Measurements from ENCODE around the gene UGT1A10.
"Not testable (repeated sequence)": the region's sequence is repeated elsewhere in the genome, so short reads cannot be mapped to it uniquely, and the experiment has no call there.

Gene UGT1A10

DNA sequence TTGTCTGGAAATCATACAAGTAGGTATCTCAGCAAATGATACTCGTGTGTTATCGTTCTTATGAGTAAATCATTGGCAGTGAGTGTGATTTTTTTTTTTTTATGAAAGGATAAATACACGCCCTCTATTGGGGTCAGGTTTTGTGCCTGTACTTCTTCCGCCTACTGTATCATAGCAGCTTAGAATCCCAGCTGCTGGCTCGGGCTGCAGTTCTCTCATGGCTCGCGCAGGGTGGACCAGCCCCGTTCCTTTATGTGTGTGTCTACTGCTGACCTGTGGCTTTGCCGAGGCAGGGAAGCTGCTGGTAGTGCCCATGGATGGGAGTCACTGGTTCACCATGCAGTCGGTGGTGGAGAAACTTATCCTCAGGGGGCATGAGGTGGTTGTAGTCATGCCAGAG is at the start of gene UGT1A10:
Gene UGT1A10 (plus strand): TSS at position 143 of the 400 bp plus-strand sequence. CDS start 75 bp downstream, at position 218.
- DNase-seq: not testable (repeated sequence)

- no peak for DNase-seq
Observed at GRCh38 chr2:233588400-233588799, 47.8 kb upstream of the UGT1A10 start.

- not testable (repeated sequence) for DNase-seq
Observed at GRCh38 chr2:233592706-233593105, 43.5 kb upstream of the UGT1A10 start.

GRCh38 chr2:233593201-233593600 is 43.0 kb upstream of the UGT1A10 start:
- DNase-seq: no peak

GRCh38 chr2:233597522-233597921 is 38.7 kb upstream of the UGT1A10 start:
- DNase-seq: no peak

DNA sequence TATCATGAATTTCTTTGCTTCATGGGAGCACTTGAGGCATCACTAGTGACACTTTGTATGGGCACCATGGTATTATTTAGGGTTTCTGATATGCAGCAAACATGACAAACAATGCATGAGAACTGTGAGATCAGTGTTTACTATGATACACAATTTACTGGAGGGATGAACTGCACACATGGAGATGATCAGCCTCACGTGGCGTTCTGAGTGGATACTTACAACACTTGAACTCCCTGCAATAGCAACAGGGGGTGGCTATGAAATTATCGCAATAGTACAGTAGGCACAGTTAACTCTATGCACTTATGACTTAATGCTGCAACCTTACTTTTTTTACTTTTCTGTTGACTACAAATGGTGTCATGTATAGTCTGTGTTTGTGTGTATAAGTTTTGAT is 37.3 kb upstream of the UGT1A10 start:
- DNase-seq: no peak

DNA sequence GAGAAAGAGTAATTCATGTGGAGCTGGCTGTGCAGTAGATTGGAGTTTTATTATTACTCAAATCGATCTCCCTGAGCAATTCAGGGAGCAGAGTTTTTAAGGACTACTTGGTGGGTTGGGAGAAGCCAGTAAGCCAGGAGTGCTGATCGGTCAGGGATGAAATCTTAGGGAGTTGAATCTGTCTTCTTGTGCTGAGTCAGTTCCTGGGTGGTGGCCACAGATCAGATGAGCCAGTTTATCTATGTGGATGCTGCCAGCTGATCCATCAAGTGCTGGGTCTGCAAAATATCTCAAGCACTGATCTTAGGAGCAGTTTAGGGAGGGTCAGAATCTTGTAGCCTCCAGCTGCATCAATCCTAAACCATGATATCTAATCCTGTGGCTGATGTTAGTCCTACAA is 35.9 kb upstream of the UGT1A10 start:
- DNase-seq: no peak

- DNase-seq: no peak
Observed at GRCh38 chr2:233602076-233602475, 34.2 kb upstream of the UGT1A10 start.

GRCh38 chr2:233603520-233603919 is 32.7 kb upstream of the UGT1A10 start:
- DNase-seq: no peak

GRCh38 chr2:233604826-233605225 is 31.4 kb upstream of the UGT1A10 start:
- DNase-seq: no peak

DNA sequence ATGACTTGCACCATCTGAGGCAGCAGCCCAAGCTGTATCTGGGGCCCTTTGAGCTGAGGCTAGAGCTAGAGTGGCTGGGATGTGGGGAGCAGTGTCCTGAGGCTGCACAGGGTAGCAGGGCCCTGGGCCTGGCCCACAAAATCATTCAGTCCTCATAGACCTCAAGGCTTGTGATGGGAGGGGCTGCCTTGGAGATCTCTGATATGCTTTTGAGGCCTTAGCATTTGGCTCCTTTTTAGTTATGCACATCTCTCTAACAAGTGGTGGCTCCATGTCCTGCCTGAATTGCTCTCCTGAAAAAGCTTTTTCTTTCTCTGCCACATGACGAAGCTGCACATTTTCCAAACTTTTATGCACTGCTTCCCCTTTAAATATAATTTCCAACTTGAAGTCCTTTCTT is 30.6 kb upstream of the UGT1A10 start:
- DNase-seq: no peak

DNA sequence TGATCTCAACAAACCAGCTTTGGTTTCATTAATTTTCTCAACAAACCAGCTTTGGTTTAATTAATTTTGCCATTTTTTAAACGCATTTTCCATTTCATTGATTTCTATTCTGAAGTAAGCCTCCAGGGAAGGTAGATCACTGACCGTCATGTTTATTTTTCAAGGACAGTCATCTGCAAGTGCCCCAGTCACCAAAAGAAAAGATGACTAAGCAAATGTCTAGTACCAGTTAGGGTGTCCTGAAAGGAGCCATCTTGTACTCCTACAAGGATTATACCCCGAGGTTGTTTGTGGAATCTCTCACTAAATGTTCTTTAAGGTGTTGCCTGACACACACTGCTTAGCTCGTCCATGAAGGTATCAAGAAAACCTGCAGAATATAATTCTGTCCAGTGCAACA is 25.0 kb upstream of the UGT1A10 start:
- no peak for DNase-seq

DNA sequence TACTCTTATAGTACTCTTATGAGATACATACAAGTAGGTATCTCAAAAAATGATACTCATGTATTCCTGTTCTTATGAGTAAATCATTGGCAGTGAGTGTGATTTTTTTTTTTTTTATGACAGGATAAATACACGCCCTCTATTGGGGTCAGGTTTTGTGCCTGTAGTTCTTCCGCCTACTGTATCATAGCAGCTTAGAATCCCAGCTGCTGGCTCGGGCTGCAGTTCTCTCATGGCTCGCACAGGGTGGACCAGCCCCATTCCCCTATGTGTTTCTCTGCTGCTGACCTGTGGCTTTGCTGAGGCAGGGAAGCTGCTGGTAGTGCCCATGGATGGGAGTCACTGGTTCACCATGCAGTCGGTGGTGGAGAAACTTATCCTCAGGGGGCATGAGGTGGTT is 18.8 kb upstream of the UGT1A10 start, which contains the start of gene UGT1A8:
Gene UGT1A8 (plus strand): TSS at position 158 of the 400 bp plus-strand sequence. CDS start 75 bp downstream, at position 233.
- not testable (repeated sequence) for DNase-seq

GRCh38 chr2:233620204-233620603 is 16.0 kb upstream of the UGT1A10 start:
- DNase-seq: no peak

DNA sequence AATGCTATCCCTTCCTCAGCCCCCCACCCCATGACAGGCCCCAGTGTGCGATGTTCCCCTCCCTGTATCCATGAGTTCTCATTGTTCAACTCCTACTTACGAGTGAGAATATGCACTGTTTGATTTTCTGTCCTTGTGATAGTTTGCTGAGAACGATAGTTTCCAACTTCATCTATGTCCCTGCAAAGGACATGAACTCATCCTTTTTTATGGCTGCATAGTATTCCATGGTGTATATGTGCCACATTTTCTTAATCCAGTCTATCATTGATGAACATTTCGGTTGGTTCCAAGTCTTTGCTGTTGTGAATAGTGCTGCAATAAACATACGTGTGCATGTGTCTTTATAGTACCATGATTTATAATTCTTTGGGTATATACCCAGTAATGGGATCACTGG is 14.4 kb upstream of the UGT1A10 start:
- DNase-seq: not testable (repeated sequence)

- DNase-seq: no peak
Observed at GRCh38 chr2:233627331-233628025, 8.8 kb upstream of the UGT1A10 start.

- no peak for DNase-seq
Observed at GRCh38 chr2:233638836-233639235, 2.6 kb downstream of the UGT1A10 start.

GRCh38 chr2:233639860-233640259 is 3.6 kb downstream of the UGT1A10 start:
- DNase-seq: no peak

GRCh38 chr2:233643128-233643527 is 6.9 kb downstream of the UGT1A10 start:
- no peak for DNase-seq

DNA sequence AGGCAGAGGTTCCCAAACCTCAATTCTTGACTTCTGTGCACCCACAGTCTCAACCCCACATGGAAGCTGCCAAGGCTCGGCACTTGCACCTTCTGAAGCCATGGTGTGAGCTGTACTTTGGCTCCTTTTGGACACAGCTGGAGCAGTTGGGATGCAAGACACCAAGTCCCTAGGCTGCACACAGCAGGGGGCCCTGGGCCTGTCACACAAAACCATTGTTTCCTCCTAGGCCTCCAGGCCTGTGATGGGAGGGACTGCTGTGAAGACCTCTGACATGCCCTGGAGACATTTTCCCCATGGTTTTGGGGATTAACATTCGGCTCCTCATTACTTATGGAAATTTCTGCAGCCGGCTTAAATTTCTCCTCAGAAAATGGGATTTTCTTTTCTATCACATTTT is 9.8 kb downstream of the UGT1A10 start:
- DNase-seq: not testable (repeated sequence)

DNA sequence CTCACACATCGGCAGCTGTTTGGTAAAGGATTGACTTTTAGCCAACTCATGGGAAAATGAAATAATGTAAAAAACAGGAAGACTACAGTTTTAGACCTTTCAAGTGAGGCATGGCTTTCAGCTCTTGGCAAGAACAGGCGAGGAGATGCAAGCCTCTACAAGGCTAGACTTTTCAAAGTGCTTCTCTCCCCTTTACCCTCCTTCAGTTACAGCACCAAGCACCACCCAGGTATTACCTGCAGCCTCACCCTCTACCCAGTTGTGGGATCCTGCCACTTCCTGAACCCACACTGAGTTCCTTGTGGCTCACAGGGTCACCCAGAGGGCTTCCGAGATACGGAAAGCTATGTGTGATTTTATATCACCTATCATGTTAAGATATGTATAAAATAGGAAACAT is 14.7 kb downstream of the UGT1A10 start:
- no peak for DNase-seq

DNA sequence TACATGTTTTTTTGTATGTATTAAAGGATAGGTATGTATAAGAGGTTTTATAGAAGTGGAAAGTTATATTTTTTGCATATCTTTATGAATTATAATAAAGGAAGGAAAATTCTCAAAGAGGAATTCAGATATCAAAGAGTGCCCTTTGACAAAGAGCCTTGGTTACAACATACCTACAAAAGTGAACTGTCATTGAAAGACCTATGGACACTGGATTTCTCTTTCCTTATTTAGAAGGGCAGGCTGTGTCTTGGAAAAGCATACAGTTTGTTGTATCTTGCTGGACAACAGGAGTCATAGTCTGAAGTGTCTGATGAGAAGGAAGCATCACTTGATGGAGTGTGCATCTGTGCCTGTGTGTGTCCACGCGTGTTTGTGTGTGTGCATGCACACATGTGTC is 15.2 kb downstream of the UGT1A10 start:
- no peak for DNase-seq

DNA sequence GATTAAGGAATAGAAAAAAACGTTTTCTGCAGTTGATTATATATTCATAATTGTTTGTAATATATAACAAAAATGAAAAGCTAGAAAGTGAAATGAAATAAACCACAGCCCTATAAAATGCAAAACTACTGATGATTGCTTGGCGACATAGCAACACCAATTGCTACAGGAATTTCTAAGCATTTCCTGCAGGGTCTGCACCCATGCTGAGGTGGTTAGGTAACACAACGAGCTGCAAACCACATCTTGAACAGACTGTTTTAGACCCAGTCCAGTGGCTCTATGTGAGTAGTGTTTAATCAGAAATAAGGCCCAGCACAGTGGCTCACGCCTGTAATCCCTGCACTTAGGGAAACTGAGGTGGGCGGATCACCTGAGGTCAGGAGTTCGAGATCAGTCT is 18.3 kb downstream of the UGT1A10 start:
- DNase-seq: no peak

GRCh38 chr2:233655043-233655442 is 18.8 kb downstream of the UGT1A10 start:
- no peak for DNase-seq

GRCh38 chr2:233655943-233656342 is 19.7 kb downstream of the UGT1A10 start:
- DNase-seq: not testable (repeated sequence)
